Stimulated activated CD4-positive, alpha-beta T cell treated with anti-CD3 and anti-CD28 coated beads, Interleukin-1b, Interleukin-23, amount 100 ng/mL, for 24 hours (primary cell): ENCODE results near the gene NAT14.
"Not testable (repeated sequence)": the region's sequence is repeated elsewhere in the genome, so short reads cannot be mapped to it uniquely, and the experiment has no call there.

Source experiments
- DNase-seq, 4 experiments: peaks; one replicate each; pipeline ENCODE4 v3.0.0-alpha.2; 2020; ENCODE audit warnings: low read depth in 4 of 4, low spot score in 1 of 4

NAT14 gene, protein sequence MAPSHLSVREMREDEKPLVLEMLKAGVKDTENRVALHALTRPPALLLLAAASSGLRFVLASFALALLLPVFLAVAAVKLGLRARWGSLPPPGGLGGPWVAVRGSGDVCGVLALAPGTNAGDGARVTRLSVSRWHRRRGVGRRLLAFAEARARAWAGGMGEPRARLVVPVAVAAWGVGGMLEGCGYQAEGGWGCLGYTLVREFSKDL

DNA sequence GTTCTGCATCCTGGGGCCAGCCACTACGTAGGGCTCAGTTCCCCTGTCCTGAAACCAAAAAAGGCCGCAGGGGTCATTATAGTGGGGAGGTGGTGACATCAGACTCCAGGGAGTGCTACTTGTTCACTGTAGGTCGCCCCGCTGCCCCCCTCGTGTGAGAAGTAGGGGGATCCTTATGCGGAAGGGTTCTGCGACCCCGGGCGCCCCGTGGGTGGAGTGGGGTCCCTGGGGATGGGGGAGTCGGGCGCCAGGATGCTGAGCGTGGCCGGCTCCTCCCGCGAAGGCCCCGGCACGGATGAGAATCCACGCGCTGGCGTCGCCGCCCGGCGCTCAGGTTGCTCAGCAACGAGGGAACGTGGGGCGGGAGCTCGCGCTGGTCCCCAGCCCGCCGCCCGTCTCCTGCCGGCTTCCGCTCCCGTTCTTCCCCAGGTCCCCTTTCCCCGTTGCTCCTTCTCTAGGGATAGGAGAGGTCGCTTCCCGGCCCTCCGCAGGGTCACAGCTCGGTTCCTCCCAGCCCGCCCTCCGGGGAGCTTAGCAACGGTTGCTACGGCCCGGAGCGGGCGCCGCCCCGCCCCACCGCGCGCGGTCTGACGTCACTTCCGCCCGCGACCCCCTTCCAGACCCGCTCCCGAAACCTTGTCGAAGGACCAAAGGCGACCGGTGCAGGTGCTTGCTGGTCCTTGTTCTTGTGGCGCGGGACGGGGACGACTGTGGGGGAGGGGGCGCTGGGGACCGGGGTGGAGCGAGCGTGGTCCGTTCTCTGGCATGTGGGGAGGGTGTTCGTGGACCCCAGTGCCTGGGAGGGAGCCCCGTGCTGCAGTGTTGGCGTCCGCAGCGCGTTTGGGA, at the start of gene NAT14:
NAT14 (plus strand) TSS at position 596 of the 846 bp plus-strand sequence. CDS start 521 bp downstream, outside the sequence.
- peak in 3 of 4 experiments; percentile 42 to 55 (median 52) for DNase-seq

DNA sequence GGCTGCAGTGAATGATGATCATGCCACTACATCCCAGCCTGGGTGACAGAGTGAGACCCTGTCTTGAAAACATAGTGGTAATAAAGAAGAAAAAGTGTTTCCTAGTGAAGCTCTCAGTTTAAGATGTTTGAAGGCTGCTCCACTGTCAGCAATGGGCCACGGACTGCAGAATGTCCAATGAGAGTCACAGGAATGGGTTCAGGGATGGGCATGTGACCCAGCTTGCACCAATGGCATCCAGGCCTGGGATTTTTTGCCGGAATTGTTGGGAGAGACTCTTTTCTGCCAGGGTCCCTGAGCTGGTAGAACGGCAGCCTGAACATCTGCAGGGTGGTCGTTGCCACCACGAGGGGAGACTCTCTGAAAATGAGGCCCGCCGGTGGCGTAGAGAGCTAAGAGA, 48.1 kb upstream of the NAT14 start:
- no peak for DNase-seq

DNA sequence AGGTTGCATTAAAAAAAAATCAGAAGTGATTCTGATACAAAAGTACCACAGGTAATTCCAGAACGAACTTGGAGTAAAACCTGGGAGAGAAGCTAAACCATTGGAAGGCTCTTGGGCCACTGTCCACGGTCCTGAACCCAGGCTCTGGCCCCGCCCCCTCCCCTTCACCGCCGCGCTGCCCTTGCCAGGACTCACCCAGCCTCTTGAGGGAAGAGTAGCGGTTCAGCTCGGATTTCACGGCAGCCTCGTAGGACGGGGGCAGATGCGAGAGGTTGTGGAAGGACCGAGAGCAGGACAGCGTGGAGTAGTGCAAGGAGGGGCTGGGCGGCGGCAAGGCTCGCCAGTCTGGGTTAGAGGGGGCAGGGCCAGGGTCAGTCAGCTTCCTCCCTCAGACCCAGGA, 47.6 kb upstream of the NAT14 start:
- no peak for DNase-seq

DNA sequence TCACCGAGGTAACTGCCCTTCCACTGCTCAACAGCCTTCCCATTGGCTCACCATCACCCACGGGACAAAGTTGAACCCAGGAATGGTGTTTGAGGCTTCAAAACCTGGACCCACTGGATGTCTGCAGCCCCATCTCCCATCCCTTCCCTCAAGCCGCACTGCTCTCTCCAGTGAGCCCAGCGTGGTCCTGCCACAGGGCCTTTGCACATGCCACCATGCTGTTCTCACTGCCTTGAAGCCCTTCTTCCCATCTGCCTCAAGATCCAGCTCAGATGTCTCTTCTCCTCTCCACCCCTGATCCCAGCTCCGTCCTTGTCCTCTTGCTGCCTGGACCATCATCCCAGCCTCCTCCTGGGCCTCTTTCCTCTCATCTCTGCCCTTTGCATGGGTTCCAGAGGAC, 45.9 kb upstream of the NAT14 start:
- DNase-seq: no peak

DNA sequence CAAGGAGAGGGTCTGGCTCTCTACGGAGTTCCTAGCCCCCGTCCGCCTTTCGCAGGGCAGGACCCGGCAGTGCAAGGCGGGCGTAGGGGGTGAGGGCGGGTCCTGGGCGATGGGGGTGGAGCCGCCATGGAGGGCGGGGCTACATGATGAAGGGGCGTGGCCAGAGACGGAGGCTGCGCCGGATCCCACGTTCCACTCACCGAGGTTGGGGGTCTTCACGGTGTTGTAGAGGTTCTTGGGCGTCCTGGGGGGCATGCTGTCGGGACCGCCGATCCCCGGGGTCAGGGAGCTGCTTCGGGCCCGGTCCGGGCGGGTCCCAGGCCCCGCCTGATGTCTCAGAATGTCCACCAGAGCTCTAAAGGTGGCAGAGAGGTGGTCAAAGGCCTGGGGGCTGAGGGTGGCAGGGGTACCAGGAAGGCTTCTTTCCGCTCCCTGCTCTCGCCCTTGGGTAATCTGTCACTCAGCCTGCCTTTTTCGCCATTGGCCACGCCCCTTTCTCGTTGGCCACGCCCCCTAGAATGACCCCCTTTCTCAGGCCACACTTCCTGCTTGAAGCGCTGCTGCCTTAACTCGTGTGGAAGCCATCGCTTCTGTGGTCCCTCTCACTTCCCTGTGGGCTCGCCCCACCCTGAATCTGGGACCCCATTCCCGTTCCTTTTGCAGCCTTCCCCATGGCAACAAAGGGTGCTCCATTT, 44.4 kb upstream of the NAT14 start:
- DNase-seq: no peak

DNA sequence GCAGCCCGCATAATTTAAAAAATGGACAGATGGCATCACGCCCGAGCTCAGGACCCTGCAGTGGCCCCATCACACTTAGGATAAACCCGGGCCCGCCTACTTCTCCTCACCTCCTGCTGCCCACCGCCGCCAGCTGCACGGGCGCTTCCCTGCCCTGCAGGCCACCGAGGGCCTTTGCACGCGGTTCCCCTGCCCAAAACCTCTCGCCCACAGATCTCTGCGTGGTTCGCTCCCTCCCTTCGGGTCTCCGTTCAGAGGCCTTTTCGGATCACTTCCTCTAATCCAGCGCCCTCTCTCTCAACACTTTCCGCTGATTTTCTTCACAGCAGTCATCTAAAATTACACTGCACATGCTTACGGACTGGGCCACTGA, 43.7 kb upstream of the NAT14 start:
- no peak for DNase-seq

DNA sequence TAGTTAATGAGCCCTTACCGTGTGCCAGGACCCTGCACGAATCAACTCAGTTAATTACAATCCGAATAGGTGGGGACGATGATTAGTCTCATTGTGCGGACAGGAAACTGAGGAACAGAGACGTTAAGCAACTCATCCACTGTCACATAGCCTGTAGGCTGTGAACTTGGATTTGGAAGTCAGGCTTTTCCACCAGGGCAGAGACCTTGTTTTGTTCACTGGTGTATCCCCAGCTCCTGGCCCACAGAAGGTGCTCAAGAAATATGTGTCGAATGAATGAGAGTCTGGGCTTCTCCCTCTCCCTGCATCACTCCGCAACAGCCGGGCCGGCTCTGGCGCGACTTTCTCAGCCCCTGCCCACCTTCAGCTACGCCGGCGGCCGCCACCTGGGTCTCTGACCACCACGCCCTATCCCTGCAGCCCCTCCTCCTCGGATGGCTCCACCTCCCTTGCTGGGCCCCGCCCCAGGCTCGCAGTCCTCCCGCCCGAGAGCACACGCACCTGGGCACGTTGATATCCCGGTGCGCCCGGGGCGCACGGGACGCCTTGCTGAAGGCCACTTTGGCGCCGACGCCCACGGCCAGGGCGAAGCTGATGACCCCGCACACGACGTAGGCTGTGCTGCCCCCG, 43.2 kb upstream of the NAT14 start:
- no peak for DNase-seq

DNA sequence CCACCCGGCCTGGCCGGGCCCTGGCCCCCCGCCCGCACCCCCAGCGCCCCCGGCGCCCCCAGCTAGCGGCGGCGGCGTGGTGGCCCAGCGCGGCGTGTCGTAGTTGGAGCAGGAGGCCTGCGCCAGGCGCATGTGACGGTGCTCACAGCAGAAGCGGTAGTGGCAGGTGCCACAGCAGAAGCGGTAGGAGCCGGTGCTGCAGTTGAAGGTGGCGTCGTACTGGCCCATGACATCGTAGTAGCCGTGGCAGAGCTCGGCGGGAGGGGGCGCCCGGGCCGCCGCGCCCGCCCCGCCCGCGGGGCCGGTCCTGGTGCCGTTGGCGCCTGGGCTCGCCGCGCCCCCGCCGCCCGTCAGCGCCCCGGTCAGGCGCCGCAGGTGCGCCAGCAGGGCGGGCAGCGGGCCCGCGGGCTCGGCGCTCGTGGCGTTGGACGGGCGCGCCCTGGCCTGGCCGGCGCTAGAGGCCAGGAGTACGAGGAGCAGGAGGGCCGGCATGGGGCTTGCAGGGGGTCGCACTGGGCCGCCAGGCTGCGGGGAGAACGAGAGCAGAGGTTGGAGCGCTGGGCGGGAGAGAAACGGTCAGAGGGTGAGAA, 42.5 kb upstream of the NAT14 start:
- DNase-seq: no peak

DNA sequence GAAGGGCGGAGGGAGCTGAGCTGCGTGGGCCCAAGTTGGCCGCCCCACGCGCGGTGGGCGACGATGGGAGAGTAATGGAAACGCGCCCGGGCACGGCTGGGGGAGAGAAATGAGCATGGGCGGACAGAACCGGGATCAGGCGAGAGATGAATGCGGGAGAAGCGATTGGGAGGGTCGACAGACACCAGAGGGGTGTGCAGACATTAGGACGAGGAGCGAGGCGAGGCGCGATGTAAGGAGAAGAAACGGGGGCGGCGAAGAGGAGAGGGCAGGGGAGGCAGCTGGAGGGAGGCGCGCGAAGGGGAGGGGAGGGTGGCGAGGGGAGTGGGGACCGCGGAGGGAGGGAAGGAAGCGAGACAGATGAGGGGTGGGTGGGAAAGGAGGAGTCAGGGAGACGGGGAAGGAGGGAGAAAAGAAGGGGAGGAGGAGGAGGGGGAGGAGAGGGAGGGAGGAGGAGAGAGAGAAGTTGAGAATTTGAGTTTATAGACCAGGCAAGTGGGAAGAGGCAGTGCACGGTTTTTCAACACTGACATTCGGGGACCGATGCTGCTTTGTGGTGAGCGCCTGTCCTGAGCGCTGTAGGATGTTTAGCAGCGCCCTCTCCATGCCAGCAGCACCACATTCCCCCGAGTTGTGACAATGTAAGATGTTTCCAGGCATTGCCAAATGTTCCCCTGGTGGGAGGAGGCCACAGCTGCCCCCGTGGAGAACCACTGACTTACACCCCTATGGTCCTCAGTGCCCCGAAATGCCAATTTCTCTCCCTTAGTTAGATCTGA, 41.8 kb upstream of the NAT14 start, which contains the start of gene SHISA7:
SHISA7 (minus strand) TSS at position 256 of the 779 bp plus-strand sequence. CDS start 437 bp downstream, outside the sequence.
- DNase-seq: no peak

DNA sequence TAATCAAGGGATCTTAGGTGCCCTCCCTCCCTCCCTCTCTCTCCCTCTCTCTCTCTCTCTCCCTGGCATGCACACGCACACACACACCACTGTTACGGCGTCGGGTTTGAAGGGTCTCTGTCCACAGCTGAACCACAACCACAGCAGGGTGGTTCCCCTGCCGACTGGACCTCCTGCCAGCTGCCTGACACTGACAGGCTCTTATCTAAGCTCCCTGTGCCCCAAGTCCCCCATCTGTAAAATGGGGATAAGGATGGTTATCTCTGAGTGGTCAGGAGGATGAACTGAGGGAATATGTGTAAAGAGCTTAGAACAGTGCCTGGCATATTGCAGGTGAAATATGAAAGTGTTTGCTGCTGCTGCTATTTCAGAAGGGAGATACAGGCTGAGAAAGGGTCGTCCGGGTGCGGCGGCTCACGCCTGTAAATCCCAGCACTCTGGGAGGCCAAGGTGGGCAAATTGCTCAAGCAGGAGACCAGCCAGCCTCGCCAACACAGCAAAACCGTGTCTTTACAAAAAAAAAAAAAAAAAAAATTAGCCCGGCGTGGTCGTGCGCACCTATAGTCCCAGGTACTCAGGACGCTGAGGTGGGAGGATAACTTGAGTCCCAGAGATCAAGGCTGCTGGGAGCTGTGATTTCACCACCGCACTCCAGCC, 41.0 kb upstream of the NAT14 start:
- DNase-seq: no peak

DNA sequence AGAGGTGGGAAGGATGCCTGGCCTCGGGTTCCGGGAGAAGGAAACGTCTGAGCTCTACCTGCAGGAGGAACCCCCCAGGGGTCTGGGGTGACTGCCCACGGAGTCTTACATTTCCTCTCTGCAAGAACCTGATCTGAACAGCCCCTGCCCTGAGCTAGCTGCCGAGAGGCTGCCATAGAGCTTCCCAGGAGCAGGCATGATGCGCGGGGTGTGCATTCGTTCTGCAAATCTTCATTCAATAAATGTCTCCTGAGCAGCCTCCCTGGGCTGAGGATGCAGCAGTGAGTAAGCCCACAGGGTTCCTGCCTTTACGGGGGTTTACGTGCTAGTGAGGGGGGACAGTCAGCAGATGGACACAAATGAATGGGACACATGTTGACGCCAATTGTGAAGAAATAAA, 40.3 kb upstream of the NAT14 start:
- DNase-seq: no peak

DNA sequence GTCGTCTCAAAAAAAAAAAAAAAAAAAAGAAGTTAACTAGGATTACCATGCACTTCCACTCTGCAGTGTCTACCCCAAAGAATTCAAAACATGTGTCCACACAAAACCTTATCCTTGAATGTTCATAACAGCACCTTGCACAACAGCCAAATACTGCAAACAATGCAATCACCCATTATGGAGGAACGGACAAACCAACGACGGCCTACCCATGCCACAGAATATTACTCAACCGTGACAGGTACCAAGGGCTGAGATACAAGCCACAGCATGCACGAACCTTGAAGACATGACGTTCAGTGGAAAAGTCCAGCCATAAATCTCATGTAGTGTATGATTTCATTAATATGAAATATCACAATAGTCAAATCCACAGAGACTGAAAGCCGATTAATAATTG, 38.9 kb upstream of the NAT14 start:
- no peak for DNase-seq

DNA sequence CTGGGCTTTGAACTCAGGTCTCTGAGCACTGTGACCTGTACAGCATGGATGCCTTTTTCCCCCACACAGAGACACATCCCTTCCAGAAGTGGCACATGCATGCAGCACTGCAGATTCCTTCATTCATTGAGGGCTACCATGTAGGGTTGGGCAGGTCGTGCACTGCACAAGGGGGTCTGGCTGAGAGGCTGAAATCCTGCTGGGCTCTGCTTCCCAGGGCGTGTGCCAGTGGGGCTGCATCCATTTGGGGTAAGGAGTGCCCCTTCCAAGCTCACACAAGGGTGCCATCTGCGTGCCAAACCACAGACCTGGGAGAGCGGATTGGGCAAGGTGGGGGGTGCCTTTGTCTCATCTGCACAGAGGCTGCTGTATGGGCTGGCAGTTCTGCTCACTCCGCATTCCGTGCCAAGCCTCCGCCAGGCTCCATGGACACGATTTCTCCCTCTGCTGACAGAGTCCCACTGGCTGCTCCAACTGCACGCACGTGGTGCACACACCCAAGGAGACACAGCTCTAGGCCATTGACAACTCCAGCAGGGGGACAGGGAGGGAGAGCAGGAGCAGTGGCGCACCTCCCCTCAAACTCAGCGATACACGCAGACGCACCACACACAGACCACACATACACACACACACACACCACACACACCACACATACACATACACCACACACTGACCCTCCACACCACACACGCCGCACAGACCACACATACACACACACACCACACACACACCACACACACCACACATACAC, 37.4 kb upstream of the NAT14 start:
- DNase-seq: no peak

DNA sequence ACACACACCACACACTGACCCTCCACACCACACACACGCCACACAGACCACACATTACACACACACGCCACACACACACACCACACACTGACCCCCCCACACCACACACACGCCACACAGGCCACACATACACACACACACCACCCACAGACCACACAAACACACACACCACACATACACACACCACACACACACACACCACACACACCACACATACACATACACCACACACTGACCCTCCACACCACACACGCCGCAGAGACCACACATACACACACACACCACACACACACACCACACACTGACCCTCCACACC, 36.9 kb upstream of the NAT14 start:
- not testable (repeated sequence) for DNase-seq

DNA sequence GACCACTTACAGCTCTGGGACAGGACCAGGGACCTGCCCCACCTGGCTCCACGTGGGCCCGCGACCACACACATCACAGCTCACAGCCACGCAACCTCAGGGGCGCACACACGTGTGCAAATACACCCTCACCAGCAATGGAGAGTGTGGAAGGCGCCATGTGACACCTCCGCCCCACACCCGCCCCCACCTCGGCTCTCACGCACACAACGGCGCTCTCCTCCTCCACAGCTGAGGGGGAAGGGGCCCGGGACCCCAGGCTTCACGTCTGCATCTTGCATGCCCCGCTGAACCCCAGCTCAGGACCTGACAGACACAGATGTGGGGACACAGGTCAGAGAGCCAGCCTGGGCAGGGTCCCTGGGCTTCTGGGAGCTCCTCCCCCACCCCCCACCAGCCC, 35.5 kb upstream of the NAT14 start:
- DNase-seq: no peak

DNA sequence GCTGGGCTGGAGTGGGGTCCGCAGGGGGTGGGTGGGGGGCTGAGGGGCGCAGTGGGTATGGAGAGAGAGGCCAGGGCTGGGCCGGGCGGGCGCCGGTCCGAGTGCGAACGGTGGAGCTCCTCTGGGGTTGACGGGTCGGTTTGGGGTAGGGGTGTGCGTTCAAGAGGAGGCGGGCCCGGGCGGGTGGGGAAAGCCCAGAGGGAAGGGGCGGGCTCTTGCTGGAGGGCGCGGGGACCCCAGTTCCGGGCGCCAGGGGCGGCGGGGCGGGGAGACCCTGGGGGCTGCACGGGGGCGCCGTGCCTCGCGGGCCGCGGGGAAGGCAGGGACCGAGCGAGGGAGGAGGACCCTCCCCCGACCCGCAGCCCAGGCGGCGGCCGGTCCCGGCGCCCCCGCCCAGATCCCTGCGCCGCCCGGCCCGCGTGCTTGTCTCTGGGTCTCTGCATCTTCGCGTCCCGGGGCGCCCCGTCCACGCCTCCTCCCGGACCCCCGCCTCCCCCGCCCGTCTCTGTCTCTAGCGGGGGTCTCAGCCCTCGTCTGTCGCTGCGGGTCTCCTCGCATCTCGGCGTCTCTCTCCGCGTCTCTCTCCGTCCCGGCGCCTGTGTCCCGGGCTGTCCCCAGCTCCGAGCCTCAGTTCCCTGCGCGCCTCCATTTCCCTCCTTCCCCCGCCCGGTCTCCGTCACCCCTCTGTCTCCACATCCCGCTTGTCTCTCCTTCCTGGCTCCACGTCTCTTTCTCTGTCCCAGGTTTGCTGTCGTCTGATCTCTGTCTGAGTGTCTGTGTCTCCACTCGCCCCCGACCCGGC, 33.6 kb upstream of the NAT14 start:
- DNase-seq: no peak

DNA sequence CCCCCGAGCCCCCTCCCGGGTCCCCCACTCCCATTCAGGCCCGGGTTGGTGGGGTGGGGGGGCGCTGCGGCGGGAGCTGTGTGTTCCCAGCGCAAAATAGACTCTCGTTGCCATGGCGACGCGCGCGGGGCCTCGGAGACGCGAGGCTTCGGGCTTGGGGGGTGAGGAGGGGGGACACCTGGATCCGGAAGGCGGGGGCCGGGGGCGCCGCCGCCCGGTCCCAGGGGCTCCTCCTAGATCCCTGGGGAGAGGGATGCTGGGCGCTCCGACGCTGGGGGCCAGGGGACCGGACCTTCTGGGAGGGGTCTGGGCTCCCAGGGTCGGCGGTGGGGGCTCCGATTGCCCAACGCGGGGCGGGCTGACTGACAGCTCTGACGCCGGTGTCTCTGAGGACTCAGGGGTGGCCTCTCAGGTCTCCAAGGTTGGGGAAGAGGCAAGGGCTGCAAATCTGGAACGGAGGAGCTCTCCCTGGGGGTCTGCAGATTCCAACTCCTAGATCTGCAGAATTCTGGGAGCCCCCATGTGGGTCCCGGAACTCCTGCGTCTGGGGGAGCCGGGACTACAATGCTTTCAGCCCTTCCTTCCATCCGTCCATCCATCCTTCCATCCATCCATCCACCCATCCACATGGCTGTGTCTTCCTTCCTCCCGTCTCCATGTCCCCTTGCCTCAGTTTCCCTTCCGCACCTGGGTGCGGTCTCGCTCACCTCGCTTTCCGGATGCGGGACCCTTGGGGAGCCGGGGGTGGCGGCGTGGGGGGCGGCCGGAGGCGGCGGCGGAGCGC, 32.8 kb upstream of the NAT14 start:
- no peak for DNase-seq
